Activated T-cell treated with anti-CD3 and anti-CD28 coated beads, Interleukin-2, amount 50 U/mL, for 4 hours (primary cell): ENCODE data around the gene KIFC1. TPM values are rescaled to one million over a fixed set of nuclear protein-coding genes. Genes with fewer than 3 reads are reported as not detected.

Experiments
- ATAC-seq, 2 donors: fragments of 200-7000 bp; cut with Tn5 transposase; one replicate each; pipeline ENCODE4 v1.10.0; 2021
- DNase-seq: peaks from one replicate; pipeline ENCODE4 v3.0.0-alpha.2; 2020
- H3K27me3 Mint-ChIP-seq: one replicate; pipeline ENCODE4 v1.8.0; 2021; ENCODE audit warnings: low read depth, mixed read lengths
- H3K36me3 Mint-ChIP-seq: one replicate; pipeline ENCODE4 v1.8.0; 2022; ENCODE audit warnings: mixed read lengths; ENCODE audit not compliant: insufficient read depth
- H3K4me1 Mint-ChIP-seq: one replicate; pipeline ENCODE4 v1.8.0; 2021; ENCODE audit warnings: low read depth, mixed read lengths
- H3K4me3 Mint-ChIP-seq: one replicate; pipeline ENCODE4 v1.8.0; 2021; ENCODE audit warnings: mild to moderate bottlenecking, moderate library complexity, mixed read lengths
- H3K9me3 Mint-ChIP-seq: one replicate; pipeline ENCODE4 v1.8.0; 2021; ENCODE audit warnings: mixed read lengths
- total RNA-seq, 3 donors: library from RNA; stranded (reverse); gene quantifications; one replicate each; pipeline ENCODE4 v1.2.1, GENCODE V29; 2021

Gene KIFC1
- total RNA-seq, 3 donors from 2014 or later, result 7.3 to 8.3 (median 7.4) TPM

DNA sequence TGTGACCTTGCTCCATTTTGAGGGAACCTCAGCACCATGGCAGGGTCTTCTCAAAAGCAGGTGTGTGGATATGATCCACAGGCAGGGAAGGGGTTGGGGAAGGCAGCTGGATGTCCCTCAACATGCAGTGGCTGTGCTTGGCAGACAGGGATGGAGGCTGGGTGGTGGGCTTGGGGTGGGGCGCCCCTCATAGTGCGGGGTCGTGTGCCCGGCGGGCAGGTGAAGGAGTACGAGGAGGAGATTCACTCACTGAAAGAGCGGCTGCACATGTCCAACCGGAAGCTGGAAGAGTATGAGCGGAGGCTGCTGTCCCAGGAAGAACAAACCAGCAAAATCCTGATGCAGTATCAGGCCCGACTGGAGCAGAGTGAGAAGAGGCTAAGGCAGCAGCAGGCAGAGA is 54.7 kb downstream of the KIFC1 start:
- ATAC-seq (no peak), DNase-seq (no peak)
- no peaks in the 10 kb centered on the region for H3K27me3 Mint-ChIP-seq
- H3K4me1 Mint-ChIP-seq, result no peaks in the 10 kb centered on the region
- no peak overlapping the region for H3K4me3 Mint-ChIP-seq
- H3K36me3 Mint-ChIP-seq, result peaks cover 17% of the 10 kb centered on the region
- H3K9me3 Mint-ChIP-seq, result no peaks in the 10 kb centered on the region

DNA sequence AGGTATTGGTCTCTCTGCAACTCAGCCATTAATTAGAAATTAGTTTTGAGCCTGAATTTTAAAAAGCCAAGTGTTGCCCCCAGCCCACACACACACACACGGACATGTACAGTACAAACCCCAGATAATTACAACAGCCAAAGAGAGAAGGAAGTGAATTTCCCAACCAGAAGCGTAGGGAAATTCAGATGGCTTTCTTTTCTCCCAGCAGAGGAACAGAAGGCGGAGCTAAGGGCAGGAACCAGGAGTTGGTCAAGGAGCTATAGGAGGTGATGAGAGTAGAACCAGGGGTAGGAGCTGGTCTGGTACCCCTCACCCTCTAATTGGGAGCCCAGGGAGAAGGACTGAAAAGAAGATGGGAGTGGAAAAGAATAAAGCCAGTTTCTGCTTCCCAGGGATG is 58.8 kb downstream of the KIFC1 start:
- Mint-ChIP-seq H3K9me3 (no peaks in the 10 kb centered on the region), H3K4me3 (no peak overlapping the region), H3K36me3 (peaks cover 8% of the 10 kb centered on the region), H3K4me1 (peaks cover 15% of the 10 kb centered on the region), H3K27me3 (no peaks in the 10 kb centered on the region)
- ATAC-seq (no peak), DNase-seq (no peak)

DNA sequence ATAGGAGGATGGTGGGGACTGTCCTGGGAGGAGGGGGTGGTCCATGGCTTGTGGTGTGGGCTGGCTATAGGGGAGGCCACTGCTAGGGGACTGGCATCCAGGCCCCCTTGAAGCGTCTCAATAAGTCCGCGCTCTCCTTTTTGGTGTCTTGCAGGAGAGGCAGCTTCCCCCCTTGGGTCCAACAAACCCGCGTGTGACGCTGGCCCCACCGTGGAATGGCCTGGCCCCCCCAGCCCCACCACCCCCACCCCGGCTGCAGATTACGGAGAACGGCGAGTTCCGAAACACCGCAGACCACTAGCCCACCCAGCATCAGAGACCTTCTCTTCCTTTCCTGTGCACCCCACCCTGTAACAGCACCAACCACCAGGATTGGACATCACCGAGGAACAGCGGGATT is 60.0 kb downstream of the KIFC1 start:
- no peaks in the 10 kb centered on the region for H3K9me3 Mint-ChIP-seq
- peaks cover 17% of the 10 kb centered on the region for H3K4me1 Mint-ChIP-seq
- H3K27me3 Mint-ChIP-seq, result no peaks in the 10 kb centered on the region
- H3K4me3 Mint-ChIP-seq, result no peak overlapping the region
- no peak for DNase-seq
- H3K36me3 Mint-ChIP-seq, result peaks cover 12% of the 10 kb centered on the region
- ATAC-seq, result no peak

DNA sequence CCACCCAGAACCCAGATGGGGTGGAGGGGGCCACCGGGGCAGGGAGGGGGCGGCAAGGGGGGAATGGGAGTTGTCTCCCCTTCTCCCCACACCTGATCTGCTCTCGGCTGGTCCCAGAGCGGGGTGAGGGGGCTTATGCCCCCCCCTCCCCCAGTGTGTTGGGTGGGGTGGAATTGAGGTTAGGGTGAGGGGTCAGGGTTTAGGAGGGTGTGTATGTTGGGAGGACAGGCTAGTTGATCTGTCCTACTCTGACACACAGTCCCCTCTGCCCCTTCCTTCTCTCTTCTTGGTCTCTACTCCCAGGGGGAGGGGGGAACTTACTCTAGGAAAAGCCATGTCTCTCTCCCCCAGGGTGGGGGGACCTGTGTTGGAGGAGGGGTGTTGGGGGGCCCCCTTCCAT is 60.9 kb downstream of the KIFC1 start:
- Mint-ChIP-seq H3K4me1 (peaks cover 24% of the 10 kb centered on the region), H3K36me3 (peaks cover 18% of the 10 kb centered on the region), H3K4me3 (no peak overlapping the region), H3K27me3 (no peaks in the 10 kb centered on the region), H3K9me3 (no peaks in the 10 kb centered on the region)
- DNase-seq, result no peak
- no peak for ATAC-seq

DNA sequence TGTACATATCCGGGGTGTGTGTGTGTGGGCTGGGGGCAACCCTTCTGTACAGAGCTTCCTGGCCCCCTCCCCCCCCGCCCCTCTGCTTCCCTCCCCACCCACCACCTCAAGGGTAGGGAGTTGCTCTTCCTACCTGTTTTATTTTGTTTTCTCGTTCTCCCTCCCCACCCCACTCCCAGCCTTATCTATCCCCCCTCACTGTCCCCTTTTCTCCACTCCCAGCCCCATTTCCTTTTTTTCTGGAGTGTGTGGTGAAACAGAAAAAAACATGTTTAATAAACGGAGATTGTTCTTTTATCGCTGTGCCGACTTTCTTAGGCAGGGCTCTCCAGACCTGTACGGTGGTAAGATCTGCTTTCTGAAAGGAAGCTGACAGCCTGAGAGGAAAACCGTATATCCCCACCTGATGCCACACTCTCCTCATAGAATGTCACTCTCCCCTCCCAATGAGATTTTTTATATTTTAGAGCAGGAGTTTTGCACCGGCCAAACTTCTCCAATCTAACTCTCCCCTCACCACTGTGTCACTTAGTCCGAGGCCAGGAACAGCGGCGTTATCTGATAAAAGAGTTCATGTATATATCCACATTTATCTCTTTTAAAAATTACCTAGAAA is 61.9 kb downstream of the KIFC1 start:
- ATAC-seq, result no peak
- Mint-ChIP-seq H3K4me1 (peaks cover 25% of the 10 kb centered on the region), H3K4me3 (peak overlapping the region; percentile 88), H3K27me3 (no peaks in the 10 kb centered on the region), H3K9me3 (no peaks in the 10 kb centered on the region), H3K36me3 (peaks cover 18% of the 10 kb centered on the region)
- DNase-seq, result no peak

DNA sequence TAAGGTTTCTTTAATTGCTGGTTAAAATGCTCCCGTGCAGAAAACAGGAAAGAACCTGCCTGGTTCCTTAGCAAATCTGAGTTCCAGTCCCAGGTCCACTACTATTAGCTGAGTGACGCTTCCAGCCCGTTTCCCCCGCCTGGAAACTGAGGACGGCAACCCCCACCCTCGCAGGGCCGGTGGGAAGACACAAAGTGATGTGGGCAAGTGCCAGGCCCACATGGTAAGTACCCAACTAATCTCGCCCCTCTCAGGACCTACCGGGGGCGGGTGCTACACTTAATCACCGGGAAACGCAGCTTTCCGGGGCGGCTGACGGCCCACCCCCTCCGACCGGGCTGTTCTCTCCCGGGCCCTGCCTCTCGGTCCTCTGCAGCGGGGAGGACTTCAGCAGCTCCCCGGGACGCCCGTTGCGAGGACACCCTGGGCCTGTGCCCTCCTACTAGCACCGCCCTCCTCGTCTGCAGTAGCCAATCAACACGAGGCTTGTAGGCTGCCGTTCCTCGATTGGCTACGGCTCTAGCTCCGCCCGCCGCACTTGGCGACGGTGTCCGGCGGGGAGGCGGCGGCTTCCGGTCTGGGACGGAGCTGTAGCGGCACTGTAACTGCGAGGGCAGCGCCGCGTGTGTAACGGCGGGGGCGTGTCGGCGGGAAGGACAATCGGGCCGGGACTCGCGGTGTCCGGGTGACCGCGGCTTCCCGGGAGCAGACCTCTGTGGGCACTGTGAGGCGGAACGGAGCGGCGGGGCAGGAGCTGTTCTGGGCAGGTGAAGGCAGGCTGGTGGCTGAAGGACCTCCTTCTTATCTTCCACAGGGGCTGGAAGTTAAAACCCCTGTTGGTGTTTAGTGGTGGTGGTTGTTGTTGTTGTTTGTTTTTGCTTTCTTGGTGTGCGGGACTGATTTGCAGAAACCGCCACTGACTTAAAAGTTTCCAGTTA is 62.7 kb downstream of the KIFC1 start, which contains the start of gene ZBTB9:
TSS of gene ZBTB9 (plus strand) at position 568 of the 938 bp plus-strand sequence. CDS start 525 bp downstream, outside the sequence.
- Mint-ChIP-seq H3K27me3 (no peaks in the 10 kb centered on the region), H3K4me1 (peaks cover 25% of the 10 kb centered on the region), H3K9me3 (no peaks in the 10 kb centered on the region), H3K36me3 (peaks cover 14% of the 10 kb centered on the region), H3K4me3 (peak within 1 kb of the TSS; percentile 88)
- DNase-seq, result peak; percentile 90
- ATAC-seq, result peak; percentile 99

DNA sequence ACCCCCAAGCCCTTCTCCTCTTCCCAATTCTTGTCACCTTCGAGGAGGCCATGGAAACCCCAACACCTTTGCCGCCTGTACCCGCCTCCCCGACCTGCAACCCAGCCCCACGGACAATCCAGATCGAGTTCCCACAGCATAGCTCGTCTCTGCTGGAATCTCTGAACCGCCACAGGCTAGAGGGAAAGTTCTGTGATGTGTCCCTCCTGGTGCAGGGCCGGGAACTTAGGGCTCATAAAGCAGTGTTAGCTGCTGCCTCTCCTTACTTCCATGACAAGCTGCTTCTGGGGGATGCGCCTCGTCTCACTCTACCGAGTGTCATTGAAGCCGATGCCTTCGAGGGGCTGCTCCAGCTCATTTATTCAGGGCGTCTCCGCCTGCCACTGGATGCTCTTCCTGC is 63.4 kb downstream of the KIFC1 start:
- DNase-seq (no peak), ATAC-seq (no peak)
- peaks cover 25% of the 10 kb centered on the region for H3K4me1 Mint-ChIP-seq
- peaks cover 14% of the 10 kb centered on the region for H3K36me3 Mint-ChIP-seq
- H3K27me3 Mint-ChIP-seq, result no peaks in the 10 kb centered on the region
- peak overlapping the region; percentile 88 for H3K4me3 Mint-ChIP-seq
- H3K9me3 Mint-ChIP-seq, result no peaks in the 10 kb centered on the region

DNA sequence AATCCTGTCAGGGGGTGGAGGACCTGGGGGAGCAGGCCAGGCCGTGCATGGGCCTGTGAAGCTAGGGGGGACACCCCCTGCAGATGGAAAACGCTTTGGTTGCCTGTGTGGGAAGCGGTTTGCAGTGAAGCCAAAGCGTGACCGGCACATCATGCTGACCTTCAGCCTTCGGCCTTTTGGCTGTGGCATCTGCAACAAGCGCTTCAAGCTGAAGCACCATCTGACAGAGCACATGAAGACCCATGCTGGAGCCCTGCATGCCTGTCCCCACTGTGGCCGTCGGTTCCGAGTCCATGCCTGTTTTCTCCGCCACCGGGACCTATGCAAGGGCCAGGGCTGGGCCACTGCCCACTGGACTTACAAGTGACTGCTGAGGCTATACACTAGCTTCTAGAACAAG is 64.5 kb downstream of the KIFC1 start:
- Mint-ChIP-seq H3K27me3 (no peaks in the 10 kb centered on the region), H3K4me1 (peaks cover 25% of the 10 kb centered on the region)

DNA sequence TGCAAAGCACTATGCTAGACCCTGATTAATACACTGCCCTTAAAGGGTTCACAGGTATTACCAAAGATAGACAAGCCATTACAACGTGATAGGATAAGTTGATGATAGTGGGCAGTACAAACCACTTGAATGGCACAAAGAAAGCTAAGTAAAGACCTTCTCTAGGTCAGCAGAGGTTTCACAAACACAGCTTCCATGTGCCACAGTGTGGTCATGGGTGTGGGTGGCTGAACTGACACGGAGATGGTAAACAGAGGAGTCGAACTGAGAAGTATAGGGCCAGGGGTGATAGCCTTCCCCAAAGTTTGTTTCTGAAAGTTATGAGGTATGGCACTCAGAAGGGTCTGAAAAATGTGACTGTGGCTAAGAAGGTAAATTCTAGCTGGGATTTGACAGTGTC is 67.1 kb downstream of the KIFC1 start:
- ATAC-seq, result no peak
- H3K27me3 Mint-ChIP-seq, result peaks cover under 1% of the 10 kb centered on the region
- peaks cover 14% of the 10 kb centered on the region for H3K36me3 Mint-ChIP-seq
- no peaks in the 10 kb centered on the region for H3K9me3 Mint-ChIP-seq
- H3K4me1 Mint-ChIP-seq, result peaks cover 19% of the 10 kb centered on the region
- DNase-seq, result no peak
- H3K4me3 Mint-ChIP-seq, result no peak overlapping the region

More for the DNA sequence above, 64.5 kb downstream of the KIFC1 start:
- ATAC-seq (no peak), DNase-seq (no peak)
- H3K9me3 Mint-ChIP-seq, result no peaks in the 10 kb centered on the region
- H3K36me3 Mint-ChIP-seq, result peaks cover 14% of the 10 kb centered on the region
- H3K4me3 Mint-ChIP-seq, result peak overlapping the region; percentile 21

DNA sequence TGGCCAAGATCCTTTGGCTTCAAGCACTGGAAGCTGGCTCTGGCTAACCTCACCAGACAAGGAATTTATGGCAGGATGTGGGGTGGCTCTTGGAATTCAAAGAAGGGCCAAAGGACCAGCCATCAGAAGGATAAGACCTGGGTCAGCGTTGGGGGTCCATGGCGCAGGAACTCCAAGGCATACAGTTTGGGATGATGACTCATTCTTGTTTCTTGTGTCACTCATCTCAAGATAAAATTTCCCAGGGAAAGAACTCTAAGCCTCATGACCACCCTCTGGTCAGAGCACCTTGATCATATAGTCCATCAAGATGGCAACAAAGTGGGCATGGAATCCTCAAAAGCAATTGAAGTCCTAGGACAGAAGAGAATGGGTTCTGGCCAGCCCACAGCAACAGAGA is 67.6 kb downstream of the KIFC1 start:
- H3K4me3 Mint-ChIP-seq, result no peak overlapping the region
- ATAC-seq, result no peak

More for the DNA sequence above, 67.6 kb downstream of the KIFC1 start:
- Mint-ChIP-seq H3K27me3 (peaks cover 2% of the 10 kb centered on the region), H3K9me3 (no peaks in the 10 kb centered on the region), H3K36me3 (peaks cover 14% of the 10 kb centered on the region), H3K4me1 (peaks cover 16% of the 10 kb centered on the region)
- no peak for DNase-seq

Other genes with a start within 250 kb of the KIFC1 start
- under 1 TPM; 0.48 to 0.98 (median 0.60) TPM for gene COL11A2, start 199.4 kb upstream of the KIFC1 start, total RNA-seq
- gene RXRB, start 191.2 kb upstream of the KIFC1 start, total RNA-seq, result 10 to 100 TPM; 55.2 to 62.3 (median 60.8) TPM
- gene SLC39A7, start 191.0 kb upstream of the KIFC1 start, total RNA-seq, result 10 to 100 TPM; 68.7 to 78.3 (median 72.1) TPM
- 10 to 100 TPM; 11.7 to 20.1 (median 19.4) TPM for gene HSD17B8, start 187.2 kb upstream of the KIFC1 start, total RNA-seq
- gene RING1, start 183.3 kb upstream of the KIFC1 start, total RNA-seq, result 10 to 100 TPM; 64.7 to 66.5 (median 66.3) TPM
- gene VPS52, start 119.9 kb upstream of the KIFC1 start, total RNA-seq, result 10 to 100 TPM; 51.2 to 65.4 (median 63.5) TPM
- gene RPS18, start 119.7 kb upstream of the KIFC1 start, total RNA-seq, result 1,000 to 10,000 TPM; 4,231 to 4,415 (median 4,409) TPM
- 1 to 10 TPM; 2.6 to 3.8 (median 3.7) TPM for gene B3GALT4, start 114.7 kb upstream of the KIFC1 start, total RNA-seq
- gene WDR46, start 102.6 kb upstream of the KIFC1 start, total RNA-seq, result 100 to 1,000 TPM; 188 to 198 (median 197) TPM
- gene PFDN6, start 102.2 kb upstream of the KIFC1 start, total RNA-seq, result 100 to 1,000 TPM; 153 to 157 (median 153) TPM
- gene RGL2, start 92.9 kb upstream of the KIFC1 start, total RNA-seq, result 10 to 100 TPM; 11.6 to 15.8 (median 15.4) TPM
- 100 to 1,000 TPM; 265 to 315 (median 301) TPM for gene TAPBP, start 77.7 kb upstream of the KIFC1 start, total RNA-seq
- 1 to 10 TPM; 6.1 to 9.4 (median 8.9) TPM for gene ZBTB22, start 74.1 kb upstream of the KIFC1 start, total RNA-seq
- gene DAXX, start 68.9 kb upstream of the KIFC1 start, total RNA-seq, result 10 to 100 TPM; 73.6 to 88.5 (median 81.5) TPM
- gene PHF1, start 19.2 kb downstream of the KIFC1 start, total RNA-seq, result 10 to 100 TPM; 24.4 to 29.4 (median 26.8) TPM
- 10 to 100 TPM; 76.6 to 84.5 (median 79.2) TPM for gene CUTA, start 26.3 kb downstream of the KIFC1 start, total RNA-seq
- gene SYNGAP1, start 28.2 kb downstream of the KIFC1 start, total RNA-seq, result 10 to 100 TPM; 18.6 to 23.4 (median 20.2) TPM
- gene ZBTB9, start 62.8 kb downstream of the KIFC1 start, total RNA-seq, result 10 to 100 TPM; 22.9 to 23.4 (median 22.9) TPM
- 10 to 100 TPM; 42.1 to 52.0 (median 49.8) TPM for gene BAK1, start 188.5 kb downstream of the KIFC1 start, total RNA-seq
- gene ITPR3, start 229.5 kb downstream of the KIFC1 start, total RNA-seq, result 10 to 100 TPM; 34.6 to 37.2 (median 35.5) TPM